GM19099 (cell line): ENCODE results near the gene SPSB1.

Source experiments
- POLR2A ChIP-seq: IDR thresholded peaks from 3 replicates; pipeline ENCODE4 v1.6.1; 2011; ENCODE audit warnings: low read depth; ENCODE audit not compliant: insufficient read length; ENCODE audit errors: extremely low read depth

The SPSB1 gene

DNA sequence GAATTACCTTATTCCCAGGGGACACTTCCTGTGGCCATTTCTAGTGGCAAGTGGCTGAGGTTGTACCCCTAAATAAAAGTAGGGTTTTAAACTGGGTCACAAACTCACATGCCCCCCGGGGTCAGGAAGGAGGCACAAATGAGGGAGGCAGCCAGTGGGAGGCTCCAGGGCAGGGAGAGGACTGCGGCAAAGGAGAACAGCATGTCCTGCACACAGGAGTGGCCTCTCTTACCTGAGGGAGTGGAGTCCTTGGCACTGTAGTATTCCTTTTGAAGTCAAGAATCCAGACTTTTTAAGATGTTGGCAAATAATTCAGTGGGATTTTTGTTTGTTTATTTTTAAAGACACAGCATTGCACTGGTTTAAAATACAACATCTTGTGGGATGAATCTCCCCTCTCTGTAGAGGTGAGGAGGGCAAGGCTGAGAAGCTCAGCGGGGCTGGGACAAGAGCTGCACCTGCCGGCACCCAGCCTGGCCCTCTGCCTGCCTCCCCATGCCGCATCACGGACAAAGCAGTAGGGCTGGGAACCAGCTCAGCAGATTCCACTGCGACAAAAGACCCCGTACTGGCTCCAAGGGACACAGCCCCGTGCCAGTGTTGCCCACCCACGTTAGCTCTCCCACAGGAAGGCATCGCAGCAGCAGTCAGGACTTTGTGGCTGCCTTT lies 22.2 kb downstream of the SPSB1 start:
- no peak for TF ChIP-seq POLR2A

DNA sequence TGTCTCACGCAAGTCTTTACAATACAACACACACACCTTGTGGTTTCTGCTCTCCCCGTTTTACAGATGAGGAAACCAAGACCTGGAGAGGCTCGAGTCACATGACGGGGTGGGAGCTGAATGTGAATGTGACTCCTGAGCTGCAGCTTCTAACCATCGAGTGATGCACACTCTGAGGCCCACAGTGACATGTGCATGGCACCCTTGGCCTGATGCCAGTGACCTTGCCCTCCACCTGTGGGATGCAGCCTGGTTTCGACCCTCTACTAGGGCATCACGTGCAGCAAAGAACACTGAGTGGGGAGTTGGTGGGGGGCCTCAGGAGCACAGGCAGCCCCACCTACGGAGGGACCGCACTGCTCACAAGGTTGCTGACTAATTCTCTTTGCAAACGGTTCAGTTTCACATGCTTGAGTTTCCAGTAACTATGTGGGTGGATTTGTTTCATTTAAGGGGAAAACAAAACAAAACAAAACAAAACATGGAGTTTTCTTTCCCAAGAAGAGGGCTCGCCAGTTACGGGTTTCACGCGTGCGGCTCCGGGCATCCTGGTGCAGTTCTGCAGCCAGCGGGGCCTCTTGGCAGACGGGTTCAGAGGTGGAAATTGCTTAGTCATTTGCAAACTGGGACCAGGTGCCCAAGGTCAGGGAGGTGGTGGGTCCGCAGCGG lies 22.9 kb downstream of the SPSB1 start:
- TF ChIP-seq POLR2A: no peak

DNA sequence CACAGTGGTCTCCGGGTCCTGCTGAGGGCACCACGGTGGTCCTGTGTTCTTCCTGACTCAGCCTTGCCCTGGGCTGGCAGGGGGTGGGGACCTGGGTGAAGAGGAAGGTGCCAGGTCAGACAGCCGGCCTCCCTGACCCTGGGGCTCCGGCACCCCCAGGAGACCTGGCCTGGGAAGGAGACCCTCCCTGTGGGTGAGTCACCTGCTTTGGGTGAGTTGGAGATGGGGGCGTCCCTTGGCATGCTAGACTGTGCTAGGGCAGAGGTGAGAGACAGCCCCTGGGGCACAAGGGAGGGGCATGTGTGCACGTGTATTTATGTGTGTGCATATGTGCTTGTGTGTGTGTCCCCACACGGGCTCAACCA lies 23.4 kb downstream of the SPSB1 start:
- TF ChIP-seq POLR2A: no peak

DNA sequence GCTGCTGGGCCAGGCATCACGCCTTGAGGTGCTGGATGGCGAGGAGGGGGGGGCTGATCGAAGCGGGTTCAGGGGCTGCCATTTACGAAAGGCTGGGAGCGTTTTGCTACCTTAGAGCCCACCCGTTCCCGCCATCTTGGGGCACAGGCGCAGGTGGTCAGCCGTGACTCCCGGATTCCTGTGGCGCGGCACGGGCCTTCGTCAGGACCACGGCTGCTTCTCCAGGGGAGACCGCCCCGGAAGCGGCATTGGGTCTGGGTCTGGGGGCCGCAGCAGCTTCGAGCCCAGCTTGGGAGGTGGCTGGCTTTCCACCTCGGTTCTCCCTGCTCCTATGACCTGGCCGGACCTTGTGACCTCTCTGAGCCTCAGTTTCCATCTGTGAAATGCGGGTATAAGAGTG lies 23.8 kb downstream of the SPSB1 start:
- no peak for TF ChIP-seq POLR2A

DNA sequence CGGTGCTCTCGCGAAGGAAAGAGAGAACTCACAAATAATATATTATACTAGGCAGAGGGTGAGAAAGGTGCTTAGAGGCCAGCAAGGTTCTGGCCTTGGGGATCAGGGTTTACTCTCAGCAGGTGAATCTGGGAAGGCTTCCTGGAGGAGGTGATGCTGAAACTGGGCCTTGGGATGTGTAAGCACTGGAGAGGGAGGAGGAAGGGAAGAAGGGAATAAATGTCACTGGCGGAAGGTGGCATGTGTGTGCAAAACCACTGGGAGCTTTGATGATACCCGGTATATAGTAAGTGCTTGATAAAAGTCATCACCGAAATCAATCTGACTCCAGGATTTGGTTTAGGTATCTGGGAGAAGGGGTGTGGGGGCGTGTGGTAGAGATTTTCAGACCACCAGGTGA lies 24.4 kb downstream of the SPSB1 start:
- TF ChIP-seq POLR2A: no peak

GRCh38 chr1:9317591-9318417 lies 25.1 kb downstream of the SPSB1 start:
- TF ChIP-seq POLR2A: no peak

DNA sequence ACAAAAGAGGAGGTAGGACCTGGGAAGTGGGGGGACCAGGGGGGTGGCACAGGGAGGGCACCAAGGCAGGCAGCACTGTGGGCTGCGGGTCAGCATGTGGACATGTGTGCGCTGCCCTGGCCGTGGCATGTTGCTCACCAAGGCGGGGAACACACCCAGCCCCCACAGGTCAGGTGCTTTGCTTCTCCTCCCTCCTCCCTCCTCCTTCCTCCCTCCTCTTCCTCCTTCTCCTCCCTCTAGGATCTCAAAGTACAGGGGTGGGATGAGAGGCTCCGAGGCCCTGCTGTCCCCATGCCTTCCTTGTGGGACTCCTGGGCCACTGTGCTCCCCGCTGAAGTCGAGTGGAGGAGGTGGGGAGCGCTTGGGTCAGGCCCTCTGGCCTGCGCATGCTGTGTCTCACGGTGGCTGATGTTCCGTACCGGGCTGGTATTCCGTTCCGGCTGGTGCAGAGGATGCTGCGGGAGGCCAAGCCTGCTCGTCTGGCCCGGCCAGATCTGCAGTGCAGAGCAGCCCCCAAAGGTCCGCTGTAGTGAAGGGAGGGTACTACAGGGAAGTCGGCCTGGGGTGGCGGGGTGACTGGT lies 26.6 kb downstream of the SPSB1 start:
- TF ChIP-seq POLR2A: no peak

DNA sequence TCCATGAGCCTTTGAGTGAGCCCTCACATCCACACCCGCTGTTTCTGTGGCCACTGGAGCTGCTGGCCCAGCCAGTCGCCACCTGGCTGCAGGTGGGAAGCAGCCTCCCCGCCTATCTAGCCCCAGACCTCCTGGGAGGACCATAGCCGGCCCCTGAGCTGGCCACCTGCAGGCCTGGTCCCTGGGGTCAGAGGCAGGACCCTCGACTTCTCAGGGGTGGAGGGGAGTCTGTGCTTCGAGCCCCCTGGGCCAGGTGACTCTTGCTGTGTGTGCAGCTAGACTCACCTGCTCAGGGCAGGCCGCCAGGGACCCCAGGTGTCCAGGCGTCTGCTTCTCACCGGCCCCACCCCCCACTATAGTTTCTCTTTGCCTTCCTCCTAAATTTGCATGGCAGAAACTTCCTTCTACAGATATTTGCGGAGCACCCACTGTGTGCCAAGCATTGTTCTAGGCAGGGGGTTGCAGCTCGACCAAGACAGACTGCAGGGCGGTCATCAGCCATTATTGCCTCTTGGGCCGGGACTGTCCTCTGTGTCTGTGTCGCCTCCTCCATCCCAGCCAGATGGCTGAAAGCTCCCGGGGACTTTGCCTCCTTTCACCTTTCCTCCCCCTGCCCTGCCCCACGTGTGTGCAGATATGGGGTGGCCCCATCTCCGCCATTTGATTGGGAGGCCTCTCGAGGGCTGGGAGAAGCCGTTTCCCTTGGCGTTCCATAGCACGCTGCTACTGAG lies 27.3 kb downstream of the SPSB1 start:
- no peak for TF ChIP-seq POLR2A

DNA sequence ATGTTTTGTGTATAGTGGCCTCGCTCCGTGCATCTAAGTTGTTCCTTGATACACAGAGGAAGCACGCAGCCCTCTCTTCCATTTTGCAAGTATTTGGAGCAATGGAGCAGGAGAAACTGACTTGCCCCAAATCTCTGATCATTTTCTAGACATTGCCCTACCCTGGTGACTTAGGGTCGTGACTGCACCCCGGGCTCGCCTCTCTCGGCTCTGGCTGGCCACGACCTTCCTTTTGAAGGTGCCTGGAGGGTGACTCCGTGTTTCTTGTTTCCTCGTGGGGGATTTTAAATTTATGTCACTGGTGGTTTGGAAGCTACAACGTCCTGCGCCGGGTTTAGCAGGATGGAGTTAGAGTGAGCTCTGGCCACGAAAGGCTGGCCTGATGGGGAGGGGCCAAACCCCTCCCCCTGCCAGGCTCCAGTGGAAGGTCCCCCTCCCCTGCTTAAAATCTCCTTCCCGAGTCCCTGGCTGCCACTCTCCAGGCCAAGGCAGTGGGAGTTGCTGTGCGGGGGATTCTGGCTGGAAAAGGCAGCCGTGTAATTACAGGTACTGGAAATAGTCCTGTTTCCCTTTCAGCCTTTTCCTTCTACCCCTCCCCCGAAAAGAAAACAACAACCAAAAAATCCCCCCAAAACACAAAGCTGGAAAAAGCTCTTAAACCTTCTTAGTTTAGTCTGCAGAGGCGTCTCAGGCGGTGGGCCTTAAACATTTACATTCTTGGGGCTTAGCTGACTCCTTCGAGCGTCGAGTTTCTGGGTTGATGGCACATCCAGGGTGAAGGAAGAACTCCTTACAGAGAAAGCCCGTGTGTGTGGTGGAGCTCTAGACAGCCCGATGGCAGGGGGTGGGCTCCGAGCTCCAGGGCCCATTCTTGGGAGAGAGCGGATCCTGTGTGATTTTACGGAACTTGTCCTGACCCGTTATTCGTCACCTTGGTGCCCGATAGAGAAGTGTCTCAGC lies 28.1 kb downstream of the SPSB1 start:
- TF ChIP-seq POLR2A: no peak

DNA sequence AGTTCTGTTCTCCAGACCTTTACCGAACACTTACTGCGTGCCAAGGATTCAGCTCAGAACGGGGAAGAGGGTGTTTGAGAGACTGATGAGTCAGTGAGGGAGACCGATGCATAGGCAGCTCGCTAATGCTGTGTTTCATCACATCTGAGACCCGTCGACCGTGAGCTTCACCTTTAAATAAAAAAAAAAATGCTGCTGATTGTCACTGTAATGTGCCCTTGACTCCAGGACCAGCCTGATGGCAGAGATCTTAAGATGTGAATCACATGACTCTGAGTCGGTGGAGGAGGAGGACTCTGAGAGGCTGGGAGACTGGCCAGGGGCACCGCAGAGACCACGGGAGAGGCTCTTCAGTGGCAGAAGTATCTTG lies 28.8 kb downstream of the SPSB1 start:
- no peak for TF ChIP-seq POLR2A

DNA sequence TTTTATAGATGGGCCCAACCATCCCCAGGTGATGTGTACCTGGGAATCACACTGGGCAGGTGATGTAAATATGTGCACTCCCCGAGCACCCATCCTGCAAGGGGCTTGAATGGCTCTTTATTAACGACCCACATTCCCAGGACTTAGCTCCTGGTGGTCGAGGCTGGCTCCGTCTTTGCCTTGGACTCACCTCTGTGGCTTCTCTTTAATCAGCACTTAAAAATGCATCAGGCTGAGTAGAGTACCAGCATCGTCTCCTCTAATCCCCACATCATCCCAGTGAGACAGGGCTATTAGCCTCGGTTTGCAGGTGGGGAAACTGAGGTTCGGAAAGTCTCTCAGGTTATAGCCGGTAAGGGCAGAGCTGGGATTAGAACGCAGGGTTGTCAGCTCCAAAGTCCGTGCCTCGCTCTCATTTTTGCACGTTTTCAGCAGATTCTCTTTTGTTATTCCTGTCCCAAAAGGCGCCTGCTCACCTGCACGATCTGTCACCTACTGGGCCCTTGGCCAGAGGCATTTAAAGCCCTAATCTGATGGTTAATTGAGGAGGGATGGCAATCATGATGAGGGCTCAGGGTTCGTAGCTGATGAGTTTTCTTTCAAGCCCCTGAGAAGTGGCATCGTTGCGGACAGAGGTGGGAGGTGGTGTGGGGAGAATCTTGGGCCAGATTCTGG lies 29.4 kb downstream of the SPSB1 start:
- TF ChIP-seq POLR2A: no peak

- TF ChIP-seq POLR2A: no peak
Observed at GRCh38 chr1:9322661-9323244, 30.1 kb downstream of the SPSB1 start.
